Ureter (tissue), 1 donor: ENCODE measurements around the gene SEPTIN12. TPM values are rescaled to one million over a fixed set of nuclear protein-coding genes. Genes with fewer than 3 reads are reported as not detected.

ENCODE experiments used
- DNase-seq: peaks from one replicate; pipeline ENCODE4 v3.0.0-alpha.2; 2020; ENCODE audit warnings: low spot score
- total RNA-seq: library from RNA; stranded (reverse); gene quantifications from one replicate; pipeline ENCODE4 v1.2.4, GENCODE V29; 2023
- donor health status: DM: yes; HTN: yes; CAD: no.

The SEPTIN12 gene
- total RNA-seq, 1 donor from 2014 or later, result not detected

DNA sequence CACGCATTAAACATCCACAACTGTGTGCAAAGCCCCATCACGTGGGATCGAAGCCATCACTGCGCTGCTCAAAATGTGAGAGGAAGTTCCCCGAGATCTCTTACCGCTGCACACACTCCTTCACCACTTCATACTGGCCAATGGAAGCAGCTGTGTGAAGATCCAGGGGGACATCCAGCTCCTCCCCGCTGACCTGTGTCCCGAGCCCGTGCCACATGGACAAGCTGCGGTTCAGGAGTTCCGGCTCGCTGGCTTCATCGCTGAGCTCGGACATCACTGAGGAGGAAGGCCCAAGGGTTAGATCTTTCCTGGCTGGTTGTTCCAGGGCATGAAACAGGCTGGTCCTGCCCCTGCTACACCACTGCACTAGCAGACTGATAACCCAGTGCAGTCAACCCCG, 58.3 kb downstream of the SEPTIN12 start:
- DNase-seq, result no peak

DNA sequence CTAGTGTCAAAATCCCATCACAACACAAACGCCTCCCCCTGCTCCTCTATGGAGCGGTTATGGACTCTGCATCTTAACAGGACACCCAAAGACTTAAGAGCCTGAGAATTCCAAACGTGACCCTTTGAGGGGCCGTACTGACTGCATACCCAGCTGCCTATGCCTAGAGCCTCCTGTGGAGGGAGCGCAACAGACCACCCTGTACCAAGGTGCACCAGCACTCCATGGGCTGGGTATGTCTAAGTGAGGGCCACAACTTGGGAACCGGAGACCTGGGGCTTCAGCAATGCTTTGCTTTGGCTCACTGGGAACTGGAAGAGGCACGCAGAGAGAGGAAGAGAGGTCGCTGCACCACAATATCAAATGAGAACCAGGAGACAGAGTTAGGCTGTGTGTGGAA, 59.5 kb downstream of the SEPTIN12 start:
- no peak for DNase-seq

Other genes starting within 250 kb of the SEPTIN12 start
- gene CDIP1, start 249.6 kb downstream of the SEPTIN12 start, total RNA-seq, result 32.4 TPM
- gene C16orf96, start 232.0 kb downstream of the SEPTIN12 start, total RNA-seq, result not detected
- 27.2 TPM for gene UBALD1, start 173.5 kb downstream of the SEPTIN12 start, total RNA-seq
- 104 TPM for gene MGRN1, start 163.5 kb downstream of the SEPTIN12 start, total RNA-seq
- gene NUDT16L1, start 94.8 kb downstream of the SEPTIN12 start, total RNA-seq, result 33.1 TPM
- gene ANKS3, start 54.1 kb downstream of the SEPTIN12 start, total RNA-seq, result 35.3 TPM
- 0.91 TPM for gene DNAAF8, start 53.8 kb downstream of the SEPTIN12 start, total RNA-seq
- 22.5 TPM for gene ZNF500, start 21.2 kb downstream of the SEPTIN12 start, total RNA-seq
- gene SMIM22, start 7.0 kb upstream of the SEPTIN12 start, total RNA-seq, result 225 TPM
- 35.5 TPM for gene ROGDI, start 14.3 kb upstream of the SEPTIN12 start, total RNA-seq
- gene GLYR1, start 58.9 kb upstream of the SEPTIN12 start, total RNA-seq, result 120 TPM
- gene UBN1, start 59.1 kb upstream of the SEPTIN12 start, total RNA-seq, result 33.2 TPM
- 108 TPM for gene PPL, start 148.8 kb upstream of the SEPTIN12 start, total RNA-seq
- not detected for gene SEC14L5, start 170.0 kb upstream of the SEPTIN12 start, total RNA-seq
- 9.0 TPM for gene NAGPA, start 245.6 kb upstream of the SEPTIN12 start, total RNA-seq